ENCODE measurements around the gene NR2C1.

- TF ChIP-seq EZH2 (IDR thresholded peaks at IDR 0.05) (no peak), POLR2AphosphoS5 (IDR thresholded peaks at IDR 0.05; ENCODE audit: borderline replicate concordance, low read depth, low read length) (no peak)
Measured at GRCh38 chr12:95089462-95089861, 16.0 kb upstream of the NR2C1 start.

Measured in SK-N-MC (cell line).